CD4-positive, alpha-beta T cell treated with Interleukin-21 for 1 hour (primary cell): ENCODE results near the gene ENOX1.

Experiments
- DNase-seq: peaks from one replicate; pipeline ENCODE4 v3.0.0-alpha.2; 2020

Gene ENOX1

GRCh38 chr13:43584751-43585150 lies 202.0 kb downstream of the ENOX1 start:
- DNase-seq, result no peak

- no peak for DNase-seq
Observed at GRCh38 chr13:43583321-43583720, 203.5 kb downstream of the ENOX1 start.

- DNase-seq, result no peak
Observed at GRCh38 chr13:43580280-43580679, 206.5 kb downstream of the ENOX1 start.

- DNase-seq, result no peak
Observed at GRCh38 chr13:43579321-43579720, 207.5 kb downstream of the ENOX1 start.

- no peak for DNase-seq
Observed at GRCh38 chr13:43574605-43575004, 212.2 kb downstream of the ENOX1 start.

- DNase-seq, result no peak
Observed at GRCh38 chr13:43573802-43574514, 212.8 kb downstream of the ENOX1 start.

- no peak for DNase-seq
Observed at GRCh38 chr13:43573361-43573740, 213.4 kb downstream of the ENOX1 start.

- no peak for DNase-seq
Observed at GRCh38 chr13:43572656-43573360, 214.0 kb downstream of the ENOX1 start.

- no peak for DNase-seq
Observed at GRCh38 chr13:43569658-43570057, 217.1 kb downstream of the ENOX1 start.

- no peak for DNase-seq
Observed at GRCh38 chr13:43567608-43568007, 219.2 kb downstream of the ENOX1 start.

- no peak for DNase-seq
Observed at GRCh38 chr13:43564952-43565351, 221.8 kb downstream of the ENOX1 start.

- DNase-seq, result no peak
Observed at GRCh38 chr13:43561081-43561480, 225.7 kb downstream of the ENOX1 start.

- DNase-seq, result no peak
Observed at GRCh38 chr13:43558939-43559338, 227.8 kb downstream of the ENOX1 start.

- no peak for DNase-seq
Observed at GRCh38 chr13:43558326-43558725, 228.4 kb downstream of the ENOX1 start.

GRCh38 chr13:43555667-43556066 lies 231.1 kb downstream of the ENOX1 start:
- DNase-seq, result no peak

GRCh38 chr13:43551897-43552456 lies 234.8 kb downstream of the ENOX1 start:
- DNase-seq, result no peak

- DNase-seq, result no peak
Observed at GRCh38 chr13:43546816-43547215, 240.0 kb downstream of the ENOX1 start.

GRCh38 chr13:43546251-43546650 lies 240.5 kb downstream of the ENOX1 start:
- no peak for DNase-seq

GRCh38 chr13:43545317-43545874 lies 241.4 kb downstream of the ENOX1 start:
- no peak for DNase-seq

- DNase-seq, result no peak
Observed at GRCh38 chr13:43544631-43545030, 242.1 kb downstream of the ENOX1 start.

- no peak for DNase-seq
Observed at GRCh38 chr13:43544011-43544410, 242.8 kb downstream of the ENOX1 start.

- no peak for DNase-seq
Observed at GRCh38 chr13:43543331-43543730, 243.4 kb downstream of the ENOX1 start.

GRCh38 chr13:43537124-43537523 lies 249.6 kb downstream of the ENOX1 start:
- DNase-seq, result no peak

- DNase-seq, result no peak
Observed at GRCh38 chr13:43529796-43530195, 257.0 kb downstream of the ENOX1 start.
